ENCODE results near the gene EML2. TPM values are rescaled to one million over a fixed set of nuclear protein-coding genes. Genes with fewer than 3 reads are reported as not detected.

Gene EML2
- total and polyA plus RNA-seq, 2 of the 4 experiments (the other 2 are of a cell fraction): 11.8 to 25.3 TPM

DNA sequence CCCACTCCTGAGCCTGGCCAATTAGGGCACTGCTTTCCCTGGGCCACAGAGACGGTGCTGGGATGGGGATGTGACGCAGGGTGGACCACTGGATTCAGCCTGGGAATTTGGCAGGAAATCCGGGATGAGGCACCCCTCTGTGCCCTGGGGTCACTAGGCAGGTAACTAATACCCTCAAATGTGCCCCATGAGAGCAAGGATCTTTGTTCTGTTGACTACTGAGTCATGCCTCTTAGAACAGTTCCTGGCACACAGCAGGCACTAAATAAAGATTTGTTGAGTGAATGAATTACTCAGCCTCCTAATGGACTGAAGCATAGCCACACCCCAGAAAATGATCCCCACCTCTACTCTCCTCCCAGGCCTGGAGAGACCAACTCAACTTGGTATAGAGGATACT, 70.5 kb downstream of the EML2 start:
- Histone ChIP-seq H3K27ac (ENCODE audit: insufficient read depth, low read length) (no peak overlapping the region), H3K27me3 (ENCODE audit: control insufficient read depth, insufficient read depth, low read length) (no peaks in the 10 kb centered on the region)
- dilution Hi-C loops (cut with HindIII; ENCODE audit: low sequenced_read_pairs, unreplicated experiment): no loop called here

More for the DNA sequence above, 70.5 kb downstream of the EML2 start:
- Histone ChIP-seq H2AFZ (replicated peaks; ENCODE audit: low read length, poor library complexity) (peak overlapping the region; percentile 3), H3K9me3 (ENCODE audit: control insufficient read depth, insufficient read depth, low read length) (no peaks in the 10 kb centered on the region), H2BK15ac (ENCODE audit: low read depth, low read length) (no peak overlapping the region), H3K4ac (ENCODE audit: low read depth, low read length) (peak overlapping the region; percentile 31; the same call in 1 of the 2 replicates), H4K8ac (ENCODE audit: low read depth in 2 of 2, low read length in 2 of 2) (no peak overlapping the region), H3K23ac (ENCODE audit: low read depth, low read length) (no peak overlapping the region), H3K14ac (replicated peaks; ENCODE audit: low read depth, low read length) (no peak overlapping the region), H3K36me3 (ENCODE audit: control insufficient read depth, insufficient read depth, low read length) (no peaks in the 10 kb centered on the region), H3K4me2 (ENCODE audit: low read depth, low read length) (peak overlapping the region; percentile 7; the same call in 1 of the 2 replicates), H4K91ac (ENCODE audit: insufficient read depth, low read depth, low read length) (no peak overlapping the region), H2AK5ac (ENCODE audit: low read depth, low read length) (peak overlapping the region; percentile 23; the same call in 1 of the 2 replicates), H4K5ac (ENCODE audit: low read depth, low read length) (no peak overlapping the region; the same call in 1 of the 2 replicates), H3K4me3 (ENCODE audit: insufficient read depth, low read depth, low read length) (no peak overlapping the region), H3K56ac (ENCODE audit: extremely low read depth, insufficient read depth, low read length) (no peak overlapping the region), H3K18ac (ENCODE audit: low read depth, low read length) (peak overlapping the region; percentile 12; the same call in 1 of the 2 replicates), H3K4me1 (ENCODE audit: control insufficient read depth, insufficient read depth, low read length) (peaks cover 6% of the 10 kb centered on the region; the same call in 1 of the 2 replicates), H2AK9ac (replicated peaks; ENCODE audit: low read depth, low read length, poor library complexity) (no peak overlapping the region), H3K9ac (ENCODE audit: low read depth, low read length) (no peak overlapping the region), H2BK20ac (ENCODE audit: low read depth, low read length) (no peak overlapping the region), H2BK5ac (ENCODE audit: low read depth, low read length, poor library complexity, severe bottlenecking) (peak overlapping the region; percentile 86), H4K20me1 (ENCODE audit: insufficient read depth, low read length) (no peaks in the 10 kb centered on the region), H2BK120ac (ENCODE audit: low read depth, low read length) (no peak overlapping the region), H3K79me1 (ENCODE audit: low read depth in 1 of 2, low read length in 2 of 2) (peaks cover 24 to 52% of the 10 kb centered on the region in 2 experiments), H3K9me1 (ENCODE audit: insufficient read depth, low read length) (peaks cover 9% of the 10 kb centered on the region; the same call in 1 of the 2 replicates)
- TF ChIP-seq, protein P1, sequence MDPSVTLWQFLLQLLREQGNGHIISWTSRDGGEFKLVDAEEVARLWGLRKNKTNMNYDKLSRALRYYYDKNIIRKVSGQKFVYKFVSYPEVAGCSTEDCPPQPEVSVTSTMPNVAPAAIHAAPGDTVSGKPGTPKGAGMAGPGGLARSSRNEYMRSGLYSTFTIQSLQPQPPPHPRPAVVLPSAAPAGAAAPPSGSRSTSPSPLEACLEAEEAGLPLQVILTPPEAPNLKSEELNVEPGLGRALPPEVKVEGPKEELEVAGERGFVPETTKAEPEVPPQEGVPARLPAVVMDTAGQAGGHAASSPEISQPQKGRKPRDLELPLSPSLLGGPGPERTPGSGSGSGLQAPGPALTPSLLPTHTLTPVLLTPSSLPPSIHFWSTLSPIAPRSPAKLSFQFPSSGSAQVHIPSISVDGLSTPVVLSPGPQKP (IDR thresholded peaks at IDR 0.05; ENCODE audit: borderline replicate concordance, low read depth, low read length): no peak
- TF ChIP-seq CHD1 (IDR thresholded peaks at IDR 0.05; ENCODE audit: low read depth, low read length) (no peak), RFX5 (IDR thresholded peaks at IDR 0.05; ENCODE audit: low read depth, low read length) (no peak), FOS (IDR thresholded peaks at IDR 0.05; ENCODE audit: low read depth, low read length) (no peak), MAFK (IDR thresholded peaks at IDR 0.05; ENCODE audit: low read depth, low read length) (no peak), MAZ (IDR thresholded peaks at IDR 0.05; ENCODE audit: borderline replicate concordance, low read depth, low read length) (no peak), RAD21 (IDR thresholded peaks at IDR 0.05; ENCODE audit: low read length) (no peak), NFE2L2 (IDR thresholded peaks at IDR 0.05; ENCODE audit: low read depth, low read length) (no peak), CEBPB (IDR thresholded peaks at IDR 0.05; ENCODE audit: low read depth, low read length) (no peak), POLR2A (IDR thresholded peaks at IDR 0.05; ENCODE audit: low read depth, low read length) (no peak), RCOR1 (IDR thresholded peaks at IDR 0.05; ENCODE audit: insufficient replicate concordance, low read length) (no peak), BHLHE40 (IDR thresholded peaks at IDR 0.05; ENCODE audit: low read depth, low read length) (no peak), MXI1 (IDR thresholded peaks at IDR 0.05; ENCODE audit: borderline replicate concordance, low read depth, low read length) (no peak), SMC3 (IDR thresholded peaks at IDR 0.05; ENCODE audit: low read depth, low read length) (no peak)
- TF ChIP-seq, protein P2, sequence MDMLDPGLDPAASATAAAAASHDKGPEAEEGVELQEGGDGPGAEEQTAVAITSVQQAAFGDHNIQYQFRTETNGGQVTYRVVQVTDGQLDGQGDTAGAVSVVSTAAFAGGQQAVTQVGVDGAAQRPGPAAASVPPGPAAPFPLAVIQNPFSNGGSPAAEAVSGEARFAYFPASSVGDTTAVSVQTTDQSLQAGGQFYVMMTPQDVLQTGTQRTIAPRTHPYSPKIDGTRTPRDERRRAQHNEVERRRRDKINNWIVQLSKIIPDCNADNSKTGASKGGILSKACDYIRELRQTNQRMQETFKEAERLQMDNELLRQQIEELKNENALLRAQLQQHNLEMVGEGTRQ (IDR thresholded peaks at IDR 0.05; ENCODE audit: low read depth, low read length): no peak
- TF ChIP-seq, protein P3, sequence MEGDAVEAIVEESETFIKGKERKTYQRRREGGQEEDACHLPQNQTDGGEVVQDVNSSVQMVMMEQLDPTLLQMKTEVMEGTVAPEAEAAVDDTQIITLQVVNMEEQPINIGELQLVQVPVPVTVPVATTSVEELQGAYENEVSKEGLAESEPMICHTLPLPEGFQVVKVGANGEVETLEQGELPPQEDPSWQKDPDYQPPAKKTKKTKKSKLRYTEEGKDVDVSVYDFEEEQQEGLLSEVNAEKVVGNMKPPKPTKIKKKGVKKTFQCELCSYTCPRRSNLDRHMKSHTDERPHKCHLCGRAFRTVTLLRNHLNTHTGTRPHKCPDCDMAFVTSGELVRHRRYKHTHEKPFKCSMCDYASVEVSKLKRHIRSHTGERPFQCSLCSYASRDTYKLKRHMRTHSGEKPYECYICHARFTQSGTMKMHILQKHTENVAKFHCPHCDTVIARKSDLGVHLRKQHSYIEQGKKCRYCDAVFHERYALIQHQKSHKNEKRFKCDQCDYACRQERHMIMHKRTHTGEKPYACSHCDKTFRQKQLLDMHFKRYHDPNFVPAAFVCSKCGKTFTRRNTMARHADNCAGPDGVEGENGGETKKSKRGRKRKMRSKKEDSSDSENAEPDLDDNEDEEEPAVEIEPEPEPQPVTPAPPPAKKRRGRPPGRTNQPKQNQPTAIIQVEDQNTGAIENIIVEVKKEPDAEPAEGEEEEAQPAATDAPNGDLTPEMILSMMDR (conservative IDR thresholded peaks at IDR 0.05; ENCODE audit: low read depth, low read length): no peak
- ATAC-seq (ENCODE audit: low read depth) (peak; percentile 72), DNase-seq (peak; percentile 67)
- in situ Hi-C loops (cut with MboI; ENCODE audit: low sequenced_read_pairs): no loop called here
- ChIA-PET CTCF (no interaction called here), POLR2A (ENCODE audit: unreplicated experiment) (no interaction called here)
- BruUV-seq (replicated peaks): no TSS peak
- intact Hi-C loops (cut with micrococcal nuclease): no loop called here
- WGBS, 2 experiments (ENCODE audit: extremely low coverage in 2 of 2, insufficient read length in 1 of 2): no CpG with 5 or more reads among the region's 3 CpGs
